Activated CD8-positive, alpha-beta T cell treated with anti-CD3 and anti-CD28 coated beads for 36 hours (primary cell): ENCODE data around the gene SMIM31. TPM values are rescaled to one million over a fixed set of nuclear protein-coding genes. Genes with fewer than 3 reads are reported as not detected.

Experiments used
- ATAC-seq: fragments of 200-7000 bp; cut with Tn5 transposase; one replicate; pipeline ENCODE4 v1.10.0; 2021; ENCODE audit warnings: mild to moderate bottlenecking, moderate library complexity
- CTCF ChIA-PET: fragments of 350-600 bp; sonication (Branson Sonifier 250); formaldehyde crosslinking; loops from one replicate; lab custom pipeline; 2021; ENCODE audit warnings: antibody characterized with exemption; lab: Charles Lee
- POLR2A ChIA-PET: fragments of 350-600 bp; sonication (Branson Sonifier 250); formaldehyde crosslinking; loops from one replicate; lab custom pipeline; 2021; ENCODE audit warnings: antibody characterized with exemption; lab: Charles Lee
- DNase-seq: peaks from one replicate; pipeline ENCODE4 v3.0.0-alpha.2; 2020
- H3K27ac Mint-ChIP-seq: one replicate; pipeline ENCODE4 v1.8.0; 2021; ENCODE audit warnings: mild to moderate bottlenecking, mixed read lengths
- H3K27me3 Mint-ChIP-seq: one replicate; pipeline ENCODE4 v1.8.0; 2021; ENCODE audit warnings: mixed read lengths
- H3K36me3 Mint-ChIP-seq: one replicate; pipeline ENCODE4 v1.8.0; 2021; ENCODE audit warnings: low read depth, mixed read lengths
- H3K4me1 Mint-ChIP-seq: one replicate; pipeline ENCODE4 v1.8.0; 2021; ENCODE audit warnings: low read depth, mixed read lengths
- H3K4me3 Mint-ChIP-seq: one replicate; pipeline ENCODE4 v1.8.0; 2021; ENCODE audit warnings: mild to moderate bottlenecking, moderate library complexity, mixed read lengths
- H3K9me3 Mint-ChIP-seq: one replicate; pipeline ENCODE4 v1.8.0; 2021; ENCODE audit warnings: mixed read lengths
- intact Hi-C: fragments of 100-400 bp; cut with micrococcal nuclease; formaldehyde crosslinking; loops from one replicate; pipeline ENCODE4 v1.10.0; 2022
- total RNA-seq, 2 experiments: library from RNA; stranded (reverse); gene quantifications; one replicate each; pipeline ENCODE4 v1.2.3, GENCODE V29; 2021
- TF ChIP-seq, protein P1 (sequence below): fragments of 200-600 bp; IDR thresholded peaks from one replicate; pipeline ENCODE4 v1.8.0; 2022; ENCODE audit warnings: antibody characterized with exemption, mild to moderate bottlenecking

Gene SMIM31
- total RNA-seq, 2 experiments from 2014 or later = not detected

DNA sequence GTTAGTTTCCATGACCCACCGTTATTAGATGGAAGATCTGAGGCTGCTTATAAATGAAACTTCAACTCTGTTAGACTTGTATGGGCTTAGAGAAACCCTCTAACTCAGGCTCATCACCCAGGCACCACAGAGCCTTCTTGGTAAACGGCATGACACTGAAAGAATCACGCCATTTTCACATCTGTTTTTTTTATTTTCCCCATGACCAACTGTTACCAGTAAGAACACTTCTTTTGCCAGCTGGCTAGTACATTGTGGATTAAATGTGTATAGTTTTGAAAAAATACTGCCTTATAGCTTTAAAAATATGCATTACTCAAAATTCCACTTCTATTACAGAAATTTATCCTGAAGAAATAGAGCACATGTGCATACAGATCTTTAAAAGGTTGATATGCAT lies 75.0 kb downstream of the SMIM31 start:
- DNase-seq = no peak
- TF ChIP-seq, protein P1, sequence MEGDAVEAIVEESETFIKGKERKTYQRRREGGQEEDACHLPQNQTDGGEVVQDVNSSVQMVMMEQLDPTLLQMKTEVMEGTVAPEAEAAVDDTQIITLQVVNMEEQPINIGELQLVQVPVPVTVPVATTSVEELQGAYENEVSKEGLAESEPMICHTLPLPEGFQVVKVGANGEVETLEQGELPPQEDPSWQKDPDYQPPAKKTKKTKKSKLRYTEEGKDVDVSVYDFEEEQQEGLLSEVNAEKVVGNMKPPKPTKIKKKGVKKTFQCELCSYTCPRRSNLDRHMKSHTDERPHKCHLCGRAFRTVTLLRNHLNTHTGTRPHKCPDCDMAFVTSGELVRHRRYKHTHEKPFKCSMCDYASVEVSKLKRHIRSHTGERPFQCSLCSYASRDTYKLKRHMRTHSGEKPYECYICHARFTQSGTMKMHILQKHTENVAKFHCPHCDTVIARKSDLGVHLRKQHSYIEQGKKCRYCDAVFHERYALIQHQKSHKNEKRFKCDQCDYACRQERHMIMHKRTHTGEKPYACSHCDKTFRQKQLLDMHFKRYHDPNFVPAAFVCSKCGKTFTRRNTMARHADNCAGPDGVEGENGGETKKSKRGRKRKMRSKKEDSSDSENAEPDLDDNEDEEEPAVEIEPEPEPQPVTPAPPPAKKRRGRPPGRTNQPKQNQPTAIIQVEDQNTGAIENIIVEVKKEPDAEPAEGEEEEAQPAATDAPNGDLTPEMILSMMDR = no peak
- no peaks in the 10 kb centered on the region for H3K4me1 Mint-ChIP-seq
- POLR2A ChIA-PET = no interaction called here
- no peak overlapping the region for H3K4me3 Mint-ChIP-seq
- no peak overlapping the region for H3K27ac Mint-ChIP-seq
- no peaks in the 10 kb centered on the region for H3K27me3 Mint-ChIP-seq
- ATAC-seq = no peak
- no peaks in the 10 kb centered on the region for H3K36me3 Mint-ChIP-seq
- intact Hi-C loops = no loop called here
- H3K9me3 Mint-ChIP-seq = no peaks in the 10 kb centered on the region
- CTCF ChIA-PET = no interaction called here

DNA sequence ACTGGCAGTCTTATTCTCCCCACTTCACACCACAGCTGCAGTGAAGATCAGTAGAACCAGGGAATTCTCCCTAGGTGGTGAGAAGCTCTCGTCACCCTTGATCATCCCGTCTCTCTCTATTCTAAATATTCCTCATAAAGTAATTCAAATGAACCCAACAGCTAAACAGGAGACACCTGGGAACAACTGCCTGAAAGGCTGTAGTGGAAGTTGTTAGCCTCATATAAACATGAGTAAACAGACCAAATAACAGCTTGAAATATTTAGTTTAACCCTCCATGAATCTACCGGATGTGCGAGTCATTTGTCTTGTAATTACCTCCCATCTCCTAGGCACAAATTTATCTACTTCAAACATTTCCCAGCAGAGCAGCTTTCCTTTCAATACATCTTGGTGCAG lies 92.6 kb downstream of the SMIM31 start:
- CTCF ChIA-PET = no interaction called here
- no peak overlapping the region for H3K27ac Mint-ChIP-seq
- POLR2A ChIA-PET = no interaction called here
- no peak overlapping the region for H3K4me3 Mint-ChIP-seq
- ATAC-seq = no peak
- intact Hi-C loops = no loop called here
- DNase-seq = no peak
- no peaks in the 10 kb centered on the region for H3K36me3 Mint-ChIP-seq
- H3K4me1 Mint-ChIP-seq = no peaks in the 10 kb centered on the region
- TF ChIP-seq, protein P1 = no peak
- H3K9me3 Mint-ChIP-seq = no peaks in the 10 kb centered on the region
- peaks cover 4% of the 10 kb centered on the region for H3K27me3 Mint-ChIP-seq

DNA sequence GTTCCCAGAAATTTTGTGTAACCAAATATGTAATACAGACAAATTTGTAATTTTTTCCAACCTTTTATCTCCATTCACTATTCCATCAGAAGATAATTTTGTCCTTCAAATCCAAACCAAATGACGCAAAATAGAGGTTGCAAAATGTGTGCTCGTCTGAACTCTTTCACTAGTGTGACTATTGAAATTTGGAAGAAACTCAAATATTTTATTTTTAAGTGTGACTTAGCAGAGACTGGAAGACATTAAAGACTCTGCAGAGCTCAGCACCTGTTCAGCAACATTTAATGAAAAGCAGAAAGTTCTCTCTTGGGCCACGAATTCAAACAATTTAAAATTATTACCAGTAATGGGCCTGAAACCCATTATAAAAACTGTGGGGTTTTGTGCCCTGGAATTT lies 93.1 kb downstream of the SMIM31 start:
- ChIA-PET POLR2A (no interaction called here), CTCF (no interaction called here)
- intact Hi-C loops = no loop called here
- Mint-ChIP-seq H3K4me1 (no peaks in the 10 kb centered on the region), H3K9me3 (no peaks in the 10 kb centered on the region), H3K27me3 (peaks cover 4% of the 10 kb centered on the region), H3K36me3 (no peaks in the 10 kb centered on the region), H3K27ac (no peak overlapping the region), H3K4me3 (no peak overlapping the region)
- DNase-seq = no peak
- no peak for ATAC-seq
- TF ChIP-seq, protein P1 = no peak

DNA sequence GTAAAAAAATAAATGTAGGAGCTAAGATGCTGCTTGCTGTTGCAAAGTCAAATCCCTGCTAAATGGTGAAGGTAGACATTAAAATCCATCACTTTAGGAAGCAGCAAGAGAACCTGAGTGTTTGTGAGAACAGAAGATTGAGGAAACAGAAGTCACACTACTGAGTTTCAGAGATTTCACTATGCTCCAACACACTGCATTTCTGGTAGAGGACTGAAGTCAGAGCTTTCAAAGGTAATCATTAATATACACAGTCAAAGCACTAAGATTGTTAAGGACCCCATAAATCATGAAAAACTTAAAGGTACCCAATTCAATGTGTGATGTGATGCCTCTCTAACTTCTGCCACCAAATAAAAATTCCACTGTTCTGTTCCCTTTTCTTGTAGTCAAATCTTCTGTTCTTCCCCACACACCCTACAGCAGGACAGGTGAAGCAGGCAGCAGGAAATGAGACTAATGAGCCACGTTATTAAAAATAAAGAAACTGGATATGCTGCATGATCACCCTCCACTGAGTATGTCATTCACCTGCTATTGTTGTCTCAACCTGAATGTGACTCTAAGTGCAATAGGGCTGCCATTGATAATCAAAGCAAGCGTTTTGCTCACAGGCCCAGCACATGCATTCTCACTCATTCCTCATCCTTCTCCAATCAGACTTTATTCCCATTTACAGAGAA lies 94.2 kb downstream of the SMIM31 start:
- DNase-seq (no peak), ATAC-seq (no peak)
- TF ChIP-seq, protein P1 = no peak
- intact Hi-C loops = no loop called here
- Mint-ChIP-seq H3K36me3 (no peaks in the 10 kb centered on the region), H3K4me1 (no peaks in the 10 kb centered on the region), H3K4me3 (no peak overlapping the region), H3K27ac (no peak overlapping the region), H3K27me3 (peaks cover 2% of the 10 kb centered on the region), H3K9me3 (no peaks in the 10 kb centered on the region)
- ChIA-PET POLR2A (no interaction called here), CTCF (no interaction called here)

Other genes with a start within 250 kb of the SMIM31 start
- gene APELA, start 123.0 kb downstream of the SMIM31 start, total RNA-seq = not detected
- 1 to 10 TPM; 1.1 to 1.2 TPM for gene TRIM61, start 223.5 kb downstream of the SMIM31 start, total RNA-seq